Transverse colon (tissue), 4 donors: ENCODE results near the gene TMC3.

Experiments used
- CTCF ChIP-seq, 5 experiments: fragments of 200-600 bp in 3 of 5; fragments of 450-650 bp in 2 of 5; sonication (generic) in 3 of 5; IDR thresholded peaks; 1 replicate in 2 of 5; 2 replicates in 3 of 5; pipeline ENCODE4 v1.5.1; 2016 to 2017; ENCODE audit warnings: antibody characterized with exemption in 5 of 5, inconsistent platforms in 3 of 5, mild to moderate bottlenecking in 2 of 5, moderate library complexity in 1 of 5
- POLR2A ChIP-seq: fragments of 450-650 bp; IDR thresholded peaks from one replicate; pipeline ENCODE4 v1.6.1; 2016; ENCODE audit warnings: antibody characterized with exemption, mild to moderate bottlenecking, moderate library complexity
- POLR2AphosphoS5 ChIP-seq, 3 donors: sonication (generic); formaldehyde crosslinking; IDR thresholded peaks; one replicate each; pipeline ENCODE4 v1.6.1; 2016; ENCODE audit warnings: antibody characterized with exemption in 3 of 3

GRCh38 chr15:81294516-81294880 is 79.5 kb downstream of the TMC3 start:
- no peak for TF ChIP-seq POLR2AphosphoS5 (IDR thresholded peaks at IDR 0.05)
- TF ChIP-seq CTCF (IDR thresholded peaks at IDR 0.05), result peak in 1 of 5 experiments; percentile 31
- TF ChIP-seq POLR2A, result no peak
